Ovary (tissue), 9 donors: ENCODE results near the gene NLRC4. TPM values are rescaled to one million over a fixed set of nuclear protein-coding genes. Genes with fewer than 3 reads are reported as not detected.

Source experiments
- DNase-seq, 5 donors: peaks; one replicate each; pipeline ENCODE4 v3.0.0-alpha.2; 2019 to 2020
- H3K27ac ChIP-seq, 2 donors: fragments of 200-600 bp; one replicate each; pipeline versions ENCODE4 v1.5.1 to v1.8.0; 2019 to 2022
- H3K27me3 ChIP-seq: fragments of 200-600 bp; one replicate; pipeline ENCODE4 v1.8.0; 2022
- H3K36me3 ChIP-seq: fragments of 200-600 bp; sonication (generic); one replicate; pipeline ENCODE4 v1.5.1; 2019
- H3K4me1 ChIP-seq: one replicate; pipeline ENCODE4 v1.8.1; 2013; ENCODE audit warnings: mild to moderate bottlenecking, moderate library complexity; ENCODE audit not compliant: insufficient read depth
- H3K4me3 ChIP-seq: fragments of 200-600 bp; sonication (generic); one replicate; pipeline ENCODE4 v1.5.1; 2017
- H3K9me3 ChIP-seq, 2 donors: fragments of 200-600 bp in 1 of 2; sonication (generic) in 1 of 2; one replicate each; pipeline versions ENCODE4 v1.5.1 to v1.8.1; 2013 to 2019; ENCODE audit warnings: mild to moderate bottlenecking in 1 of 2, moderate library complexity in 1 of 2
- CTCF ChIP-seq, 3 donors: fragments of 450-650 bp in 2 of 3; fragments of 200-600 bp in 1 of 3; IDR thresholded peaks; one replicate each; pipeline versions ENCODE4 v1.5.1 to v1.8.0; 2016 to 2022; ENCODE audit warnings: antibody characterized with exemption in 3 of 3, mild to moderate bottlenecking in 1 of 3
- EP300 ChIP-seq: sonication (generic); formaldehyde crosslinking; IDR thresholded peaks from one replicate; pipeline ENCODE4 v1.6.1; 2017; ENCODE audit warnings: antibody characterized with exemption
- POLR2A ChIP-seq: fragments of 450-650 bp; IDR thresholded peaks from one replicate; pipeline ENCODE4 v1.6.1; 2017; ENCODE audit warnings: antibody characterized with exemption, mild to moderate bottlenecking, moderate library complexity
- WGBS, 3 donors: extraction: QIAGEN DNeasy Blood & Tissue Kit in 1 of 3; methylation state at CpG; one replicate each; pipeline versions ENCODE4 v1.1.5 to v1.1.7; 2013 to 2017; 5-methylcytosine and 5-hydroxymethylcytosine counted together
- intact Hi-C, 4 donors: fragments of 100-400 bp; cut with DNase I; formaldehyde crosslinking; loops; one replicate each; pipeline versions ENCODE4 v1.11.0 to v1.15.1; 2022 to 2023
- polyA plus RNA-seq, 2 donors: library from polyadenylated mRNA; stranded (reverse); fragments of 200-250 nt in 1 of 2; fragments of 350-450 nt in 1 of 2; fragmentation: Illumina TruSeq in 1 of 2; extraction: RNeasy Lipid Tissue Mini Kit (QIAGEN cat#74804) in 1 of 2; gene quantifications; one replicate each; pipeline ENCODE4 v1.2.3, GENCODE V29; 2013 to 2014
- total RNA-seq, 7 donors: library from RNA; depleted of rRNA in 2 of 7; stranded (reverse); fragments of >200 nt in 2 of 7; fragmentation: NEBNext Ultra II Directional in 3 of 7; extraction: Animal tissue kit (Norgen Biotek cat#: 25700) in 3 of 7; gene quantifications; one replicate each; pipeline versions ENCODE4 v1.1.0 to v1.2.4, GENCODE V29; 2016 to 2023
- donor health status: DM: no; HTN: no; CAD: no; lungs with moderate emphysema.
- donor health status: DM: no; HTN: no; CAD: no.
- donor health status: Bipolar disorder and iron deficiency.
- donor health status: DM: yes; HTN: yes; CAD: no.
- donor health status: DM: no; HTN: no; CAD: no.
- donor health status: DM: yes; HTN: yes; CAD: no.

The NLRC4 gene
- total and polyA plus RNA-seq, 9 donors = 0.15 to 1.8 (median 0.38) TPM

GRCh38 chr2:32249731-32250236 lies 14.9 kb downstream of the NLRC4 start:
- no peaks in the 10 kb centered on the region for H3K36me3 ChIP-seq
- H3K9me3 ChIP-seq = no peaks in the 10 kb centered on the region
- no peak overlapping the region for H3K27ac ChIP-seq
- intact Hi-C loops = no loop called here
- TF ChIP-seq CTCF (IDR thresholded peaks at IDR 0.05) (no peak), EP300 (no peak), POLR2A (no peak)
- H3K4me3 ChIP-seq = no peak overlapping the region
- H3K4me1 ChIP-seq = no peaks in the 10 kb centered on the region
- 42 to 72% (median 48%) methylated on average over 2 of the region's 2 CpGs for WGBS, 3 donors
- no peaks in the 10 kb centered on the region for H3K27me3 ChIP-seq
- no peak for DNase-seq

GRCh38 chr2:32248299-32248698 lies 16.4 kb downstream of the NLRC4 start:
- Histone ChIP-seq H3K36me3 (no peaks in the 10 kb centered on the region), H3K27me3 (no peaks in the 10 kb centered on the region), H3K4me3 (no peak overlapping the region), H3K9me3 (no peaks in the 10 kb centered on the region), H3K27ac (no peak overlapping the region), H3K4me1 (no peaks in the 10 kb centered on the region)
- TF ChIP-seq EP300 = no peak
- no peak for TF ChIP-seq POLR2A
- TF ChIP-seq CTCF (IDR thresholded peaks at IDR 0.05) = no peak
- no peak for DNase-seq
- intact Hi-C loops = no loop called here
- WGBS, 3 donors = 94 to 97% (median 94%) methylated on average over 3 of the region's 3 CpGs

- intact Hi-C loops = no loop called here
- Histone ChIP-seq H3K4me1 (no peaks in the 10 kb centered on the region), H3K9me3 (no peaks in the 10 kb centered on the region), H3K4me3 (no peak overlapping the region), H3K36me3 (no peaks in the 10 kb centered on the region), H3K27ac (no peak overlapping the region), H3K27me3 (no peaks in the 10 kb centered on the region)
- DNase-seq = no peak
- 84 to 95% (median 90%) methylated on average over 4 of the region's 4 CpGs for WGBS, 3 donors
- TF ChIP-seq POLR2A (no peak), CTCF (IDR thresholded peaks at IDR 0.05) (no peak), EP300 (no peak)
Measured at GRCh38 chr2:32246911-32247310, 17.8 kb downstream of the NLRC4 start.

- Histone ChIP-seq H3K27me3 (no peaks in the 10 kb centered on the region), H3K9me3 (no peaks in the 10 kb centered on the region), H3K36me3 (no peaks in the 10 kb centered on the region), H3K27ac (no peak overlapping the region), H3K4me1 (no peaks in the 10 kb centered on the region), H3K4me3 (no peak overlapping the region)
- no peak for TF ChIP-seq EP300
- no peak for TF ChIP-seq CTCF (IDR thresholded peaks at IDR 0.05)
- TF ChIP-seq POLR2A = no peak
- WGBS, 3 donors = 92 to 97% (median 95%) methylated on average over 3 of the region's 3 CpGs
- no peak for DNase-seq
- intact Hi-C loops = no loop called here
Measured at GRCh38 chr2:32242331-32242730, 22.4 kb downstream of the NLRC4 start.
